ENCODE data around the gene LZIC. TPM values are rescaled to one million over a fixed set of nuclear protein-coding genes. Genes with fewer than 3 reads are reported as not detected.

LZIC gene
- total RNA-seq, 4 donors from 2014 or later = 21.6 to 40.2 (median 32.0) TPM

DNA sequence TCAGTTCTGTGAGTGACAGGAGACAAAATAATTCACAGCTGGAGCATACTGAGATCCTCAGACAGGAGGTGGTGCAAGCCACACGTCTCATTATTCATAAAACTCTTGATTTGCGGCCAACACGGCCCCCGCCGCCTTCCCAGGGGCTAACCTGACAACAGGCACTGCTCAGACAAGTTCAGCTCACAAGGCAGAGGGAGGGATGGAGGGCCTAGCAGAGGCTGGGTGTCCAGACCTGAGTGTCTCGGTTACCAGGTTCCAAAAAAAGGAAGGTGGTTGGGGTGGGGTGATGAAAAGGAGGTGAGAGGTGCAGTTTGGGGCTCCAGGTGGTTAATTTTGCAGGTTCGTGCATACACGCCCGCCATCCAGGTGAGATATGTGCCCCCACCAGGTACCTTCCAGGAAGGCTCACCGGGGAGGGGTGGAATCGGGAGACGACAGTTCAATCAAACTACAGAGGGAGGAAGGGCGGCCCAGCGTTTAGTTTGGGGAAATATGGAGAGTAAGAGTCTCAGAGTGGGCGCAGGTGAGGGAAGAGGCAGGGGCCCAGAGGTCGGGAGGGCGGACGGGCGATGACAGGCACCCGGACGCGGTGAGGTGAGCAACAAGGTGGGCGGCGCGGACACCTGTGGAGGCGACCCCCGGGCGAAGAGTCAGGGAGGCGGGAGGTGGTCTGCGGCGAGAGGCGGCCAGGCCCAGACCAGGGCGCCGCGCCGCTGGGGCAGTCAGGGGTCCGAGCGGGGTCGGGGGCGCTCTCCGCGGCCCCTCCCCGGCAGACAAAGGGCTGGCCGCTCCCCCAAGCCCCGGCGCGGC, 33.8 kb downstream of the LZIC start:
- WGBS, 2 donors = 1% methylated on average over 29 to 42 of the region's 47 CpGs
- Histone ChIP-seq H3K9me3 (no peaks in the 10 kb centered on the region), H3K36me3 (no peaks in the 10 kb centered on the region), H3K4me1 (peaks cover 0 to 21% (median 15%) of the 10 kb centered on the region in 4 donors), H3K27ac (peak overlapping the region in 3 of 4 donors; percentile 72 to 85 (median 80)), H3K4me3 (peak overlapping the region; percentile 38 to 81 (median 74)), H3K27me3 (no peaks in the 10 kb centered on the region)
- TF ChIP-seq, protein P1, sequence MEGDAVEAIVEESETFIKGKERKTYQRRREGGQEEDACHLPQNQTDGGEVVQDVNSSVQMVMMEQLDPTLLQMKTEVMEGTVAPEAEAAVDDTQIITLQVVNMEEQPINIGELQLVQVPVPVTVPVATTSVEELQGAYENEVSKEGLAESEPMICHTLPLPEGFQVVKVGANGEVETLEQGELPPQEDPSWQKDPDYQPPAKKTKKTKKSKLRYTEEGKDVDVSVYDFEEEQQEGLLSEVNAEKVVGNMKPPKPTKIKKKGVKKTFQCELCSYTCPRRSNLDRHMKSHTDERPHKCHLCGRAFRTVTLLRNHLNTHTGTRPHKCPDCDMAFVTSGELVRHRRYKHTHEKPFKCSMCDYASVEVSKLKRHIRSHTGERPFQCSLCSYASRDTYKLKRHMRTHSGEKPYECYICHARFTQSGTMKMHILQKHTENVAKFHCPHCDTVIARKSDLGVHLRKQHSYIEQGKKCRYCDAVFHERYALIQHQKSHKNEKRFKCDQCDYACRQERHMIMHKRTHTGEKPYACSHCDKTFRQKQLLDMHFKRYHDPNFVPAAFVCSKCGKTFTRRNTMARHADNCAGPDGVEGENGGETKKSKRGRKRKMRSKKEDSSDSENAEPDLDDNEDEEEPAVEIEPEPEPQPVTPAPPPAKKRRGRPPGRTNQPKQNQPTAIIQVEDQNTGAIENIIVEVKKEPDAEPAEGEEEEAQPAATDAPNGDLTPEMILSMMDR (IDR thresholded peaks at IDR 0.05) = peak in 1 of 5 experiments; percentile 9
- TF ChIP-seq EP300 (IDR thresholded peaks at IDR 0.05) = no peak
- DNase-seq (ENCODE audit: low spot score in 2 of 2) = no peak

DNA sequence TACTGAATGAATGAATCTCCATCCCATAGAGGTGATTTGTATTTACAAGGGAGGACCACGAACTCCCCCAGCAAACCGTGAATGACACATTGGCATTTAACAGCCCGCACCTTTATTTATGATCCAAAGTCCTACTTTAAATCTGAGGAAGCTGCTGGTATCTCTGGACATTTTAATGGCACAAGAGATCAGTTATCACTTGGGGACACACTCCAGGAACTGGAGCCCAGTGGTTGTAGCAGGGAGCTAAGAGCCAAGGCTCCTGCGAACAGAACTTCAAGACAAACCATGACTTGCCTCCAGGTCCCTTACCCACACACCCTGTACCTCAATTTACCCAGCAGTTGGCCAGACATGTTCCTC, 34.3 kb downstream of the LZIC start:
- Histone ChIP-seq H3K4me1 (peaks cover 0 to 21% (median 15%) of the 10 kb centered on the region in 4 donors), H3K36me3 (no peaks in the 10 kb centered on the region), H3K9me3 (no peaks in the 10 kb centered on the region), H3K27ac (peak overlapping the region in 2 of 4 donors; percentile 80 to 85), H3K27me3 (no peaks in the 10 kb centered on the region), H3K4me3 (peak overlapping the region in 3 of 4 donors; percentile 73 to 81 (median 76))
- TF ChIP-seq, protein P1 (IDR thresholded peaks at IDR 0.05) = no peak
- no peak for TF ChIP-seq POLR2A (IDR thresholded peaks at IDR 0.05)
- TF ChIP-seq EP300 (IDR thresholded peaks at IDR 0.05) = no peak
- no peak for DNase-seq (ENCODE audit: low spot score in 2 of 2)
- 67% methylated on average over 4 of the region's 4 CpGs for WGBS, 2 donors

- WGBS, 2 donors = 60 to 76% methylated on average over 5 of the region's 5 CpGs
- Histone ChIP-seq H3K4me3 (no peak overlapping the region), H3K9me3 (no peaks in the 10 kb centered on the region), H3K27ac (no peak overlapping the region), H3K4me1 (peaks cover 0 to 21% (median 15%) of the 10 kb centered on the region in 4 donors), H3K36me3 (no peaks in the 10 kb centered on the region), H3K27me3 (no peaks in the 10 kb centered on the region)
- TF ChIP-seq EP300 (IDR thresholded peaks at IDR 0.05) = no peak
- TF ChIP-seq, protein P1 (IDR thresholded peaks at IDR 0.05) = no peak
- no peak for TF ChIP-seq POLR2A (IDR thresholded peaks at IDR 0.05)
- no peak for DNase-seq (ENCODE audit: low spot score in 2 of 2)
Observed at GRCh38 chr1:9907441-9907840, 35.8 kb downstream of the LZIC start.

- H3K4me3 ChIP-seq = no peak overlapping the region
- 90 to 95% methylated on average over 2 of the region's 2 CpGs for WGBS, 2 donors
- DNase-seq (ENCODE audit: low spot score in 2 of 2) = no peak
- H3K36me3 ChIP-seq = no peaks in the 10 kb centered on the region
- no peak overlapping the region for H3K27ac ChIP-seq
- peaks cover 0 to 27% (median 16%) of the 10 kb centered on the region in 4 donors for H3K4me1 ChIP-seq
- H3K27me3 ChIP-seq = no peaks in the 10 kb centered on the region
- no peaks in the 10 kb centered on the region for H3K9me3 ChIP-seq
- TF ChIP-seq POLR2A (IDR thresholded peaks at IDR 0.05) (no peak), EP300 (IDR thresholded peaks at IDR 0.05) (no peak)
- TF ChIP-seq, protein P1 (IDR thresholded peaks at IDR 0.05) = no peak
Observed at GRCh38 chr1:9906466-9906865, 36.7 kb downstream of the LZIC start.

DNA sequence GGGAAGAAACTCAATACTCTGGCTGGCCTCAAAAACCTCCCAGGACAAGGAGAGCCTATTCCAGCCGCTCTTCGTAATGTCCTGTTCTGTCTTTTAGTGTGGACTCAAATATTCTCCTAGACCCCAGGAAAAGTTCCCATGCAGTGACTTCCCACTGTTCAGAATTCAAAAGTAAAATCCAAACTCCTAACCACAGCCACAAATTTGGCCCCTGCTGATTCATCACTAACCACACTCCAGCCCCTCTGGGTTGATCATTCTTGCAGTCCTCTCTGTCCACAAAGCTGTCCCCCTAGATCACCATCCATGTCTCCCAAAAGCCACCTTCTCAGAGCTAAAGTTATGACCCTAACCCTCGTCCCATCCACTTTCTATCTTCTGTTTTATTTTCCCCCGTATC, 38.2 kb downstream of the LZIC start:
- Histone ChIP-seq H3K27me3 (no peaks in the 10 kb centered on the region), H3K4me1 (peaks cover 0 to 37% (median 19%) of the 10 kb centered on the region in 4 donors), H3K9me3 (no peaks in the 10 kb centered on the region), H3K36me3 (no peaks in the 10 kb centered on the region), H3K4me3 (no peak overlapping the region), H3K27ac (no peak overlapping the region)
- 70 to 75% methylated on average over 4 of the region's 4 CpGs for WGBS, 2 donors
- no peak for TF ChIP-seq EP300 (IDR thresholded peaks at IDR 0.05)
- TF ChIP-seq POLR2A (IDR thresholded peaks at IDR 0.05) = no peak
- TF ChIP-seq, protein P1 (IDR thresholded peaks at IDR 0.05) = no peak
- no peak for DNase-seq (ENCODE audit: low spot score in 2 of 2)
